Measurements from ENCODE around the gene ARL14. TPM values are rescaled to one million over a fixed set of nuclear protein-coding genes. Genes with fewer than 3 reads are reported as not detected.

ARL14 gene
- total and polyA plus RNA-seq, 11 donors, result not detected

DNA sequence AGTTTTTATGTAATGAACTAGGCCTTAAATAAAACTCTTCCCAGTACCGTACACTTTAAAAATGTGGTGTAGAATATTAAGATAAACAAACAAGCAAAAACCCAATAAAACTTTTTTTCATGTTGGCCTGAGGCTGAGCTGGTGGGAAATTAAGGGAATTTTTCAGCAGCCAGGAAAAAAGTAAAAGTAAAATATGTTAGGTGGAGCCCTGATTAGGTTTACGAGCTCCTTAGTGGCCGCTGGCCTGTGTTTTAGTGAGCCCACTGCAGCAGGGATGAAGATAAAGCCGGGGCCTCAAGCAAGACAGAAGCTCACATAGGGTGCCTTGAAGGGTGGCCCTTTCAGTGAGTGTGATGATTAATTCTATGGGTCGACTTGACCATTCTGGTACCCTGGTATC, 16.1 kb upstream of the ARL14 start:
- Histone ChIP-seq H3K9me3 (peaks cover 0 to 8% (median 0%) of the 10 kb centered on the region in 12 donors), H3K27me3 (no peaks in the 10 kb centered on the region), H3K36me3 (no peaks in the 10 kb centered on the region), H3K4me3 (no peak overlapping the region), H3K27ac (no peak overlapping the region), H3K4me1 (no peaks in the 10 kb centered on the region)
- TF ChIP-seq POLR2A (IDR thresholded peaks at IDR 0.05) (no peak), CTCF (IDR thresholded peaks at IDR 0.05) (no peak)
- ATAC-seq, result no peak
- WGBS, 4 donors, result 68 to 77% (median 72%) methylated on average over 5 of the region's 5 CpGs
- intact Hi-C loops (cut with DNase I), result no loop called here
- DNase-seq, result no peak

DNA sequence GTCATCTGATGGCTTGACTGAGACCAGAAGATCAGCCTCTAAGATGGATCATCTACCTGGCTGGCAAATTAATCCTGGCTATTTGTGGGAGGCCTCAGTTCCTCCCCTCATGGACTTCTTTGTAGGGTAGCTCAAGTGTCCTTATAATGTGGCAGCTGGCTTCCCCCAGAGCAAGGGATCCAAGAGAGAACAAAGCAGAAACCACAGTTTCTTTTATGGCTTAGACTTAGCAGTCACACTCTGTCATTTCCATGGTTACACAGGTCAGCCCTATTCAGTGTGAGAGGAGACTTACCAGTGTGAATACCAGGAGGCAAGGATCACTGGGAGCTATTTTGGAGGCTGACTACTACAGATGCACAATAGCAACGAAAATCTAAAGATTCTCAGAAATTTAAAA, 15.3 kb upstream of the ARL14 start:
- ATAC-seq (no peak), DNase-seq (no peak)
- no peaks in the 10 kb centered on the region for H3K27me3 ChIP-seq
- no peak overlapping the region for H3K4me3 ChIP-seq
- H3K27ac ChIP-seq, result no peak overlapping the region
- intact Hi-C loops (cut with DNase I), result no loop called here
- no peak for TF ChIP-seq POLR2A (IDR thresholded peaks at IDR 0.05)
- TF ChIP-seq CTCF (IDR thresholded peaks at IDR 0.05), result no peak
- H3K4me1 ChIP-seq, result no peaks in the 10 kb centered on the region
- no peaks in the 10 kb centered on the region for H3K36me3 ChIP-seq
- WGBS, 4 donors, result 45 to 61% (median 55%) methylated on average over 1 of the region's 1 CpG
- peaks cover 0 to 8% (median 0%) of the 10 kb centered on the region in 12 donors for H3K9me3 ChIP-seq

DNA sequence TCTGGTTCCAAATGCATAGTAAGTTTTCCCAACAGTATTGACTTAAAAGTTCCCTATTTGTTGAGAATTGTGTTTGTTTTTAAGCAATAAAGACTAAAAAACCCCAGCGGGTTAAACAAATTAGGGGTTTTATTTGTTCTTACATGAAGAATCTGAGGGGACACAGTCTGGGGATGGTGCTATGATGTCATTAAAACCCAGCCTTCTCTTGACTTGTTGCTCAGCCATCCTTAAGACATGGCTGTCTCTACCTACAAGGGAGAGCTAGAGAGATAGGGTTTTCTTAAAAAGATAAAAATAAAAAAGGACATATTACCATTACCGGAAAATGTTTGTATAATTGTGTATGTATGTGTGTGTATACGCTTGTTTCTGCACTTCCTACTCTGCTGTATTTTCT, 11.7 kb upstream of the ARL14 start:
- 93 to 95% (median 93%) methylated on average over 3 of the region's 3 CpGs for WGBS, 4 donors
- no peak for ATAC-seq

GRCh38 chr3:160665784-160666526, 11.0 kb upstream of the ARL14 start:
- TF ChIP-seq CTCF (IDR thresholded peaks at IDR 0.05), result no peak
- TF ChIP-seq POLR2A (IDR thresholded peaks at IDR 0.05), result no peak
- WGBS, 4 donors, result 55 to 64% (median 60%) methylated on average over 4 of the region's 4 CpGs
- no peaks in the 10 kb centered on the region for H3K4me1 ChIP-seq
- H3K4me3 ChIP-seq, result no peak overlapping the region
- no peaks in the 10 kb centered on the region for H3K27me3 ChIP-seq
- no peak for DNase-seq
- no peak overlapping the region for H3K27ac ChIP-seq
- intact Hi-C loops (cut with DNase I), result no loop called here
- H3K9me3 ChIP-seq, result no peaks in the 10 kb centered on the region
- ATAC-seq, result no peak
- no peaks in the 10 kb centered on the region for H3K36me3 ChIP-seq

More for the DNA sequence above, 11.7 kb upstream of the ARL14 start:
- no peaks in the 10 kb centered on the region for H3K4me1 ChIP-seq
- H3K27me3 ChIP-seq, result no peaks in the 10 kb centered on the region
- no peaks in the 10 kb centered on the region for H3K9me3 ChIP-seq
- H3K4me3 ChIP-seq, result no peak overlapping the region
- intact Hi-C loops (cut with DNase I), result no loop called here
- no peak overlapping the region for H3K27ac ChIP-seq
- H3K36me3 ChIP-seq, result no peaks in the 10 kb centered on the region
- no peak for DNase-seq
- TF ChIP-seq CTCF (IDR thresholded peaks at IDR 0.05) (no peak), POLR2A (IDR thresholded peaks at IDR 0.05) (no peak)
